SK-N-SH (cell line): ENCODE measurements around the gene CREB5. TPM values are rescaled to one million over a fixed set of nuclear protein-coding genes. Genes with fewer than 3 reads are reported as not detected.

Experiments
- CTCF ChIA-PET: fragments of 300-600, 350-600 bp; formaldehyde crosslinking; extraction: SDS; loops from one replicate; lab custom pipeline; 2021; lab: Yijun Ruan, JAX
- POLR2A ChIA-PET: fragments of 350-600 bp; sonication (Branson Sonifier 250); formaldehyde crosslinking; extraction: SDS; loops from one replicate; lab custom pipeline; 2020; ENCODE audit warnings: antibody characterized with exemption, inconsistent platforms; lab: Yijun Ruan, JAX
- DNase-seq: peaks from one replicate; pipeline ENCODE4 v3.0.0; 2012
- H2AFZ ChIP-seq: fragments of 200-600 bp; sonication (generic); 2 replicates; pipeline ENCODE4 v1.8.1; 2016; ENCODE audit warnings: antibody characterized with exemption, mild to moderate bottlenecking, low read depth
- H3F3A ChIP-seq: fragments of 200-600 bp; sonication (generic); replicated peaks from 2 replicates; pipeline ENCODE3; 2016; ENCODE audit warnings: antibody characterized with exemption, mild to moderate bottlenecking; ENCODE audit not compliant: insufficient read depth
- H3K27ac ChIP-seq, 2 experiments: fragments of 200-500 bp in 1 of 2; fragments of 200-600 bp in 1 of 2; sonication (Bioruptor generic) in 1 of 2; sonication (generic), shearing (Covaris generic) in 1 of 2; 2 replicates each; pipeline versions ENCODE4 v1.5.1 to v1.6.1; 2014 to 2016; ENCODE audit warnings: low read depth in 2 of 2, inconsistent platforms in 1 of 2, low read length in 1 of 2, mild to moderate bottlenecking in 1 of 2, mixed read lengths in 1 of 2
- H3K27me3 ChIP-seq: fragments of 200-600 bp; sonication (generic), shearing (Covaris generic); 2 replicates; pipeline ENCODE4 v1.6.1; 2016; ENCODE audit warnings: mixed run types; ENCODE audit not compliant: insufficient read depth
- H3K36me3 ChIP-seq, 2 experiments: fragments of 200-500 bp in 1 of 2; fragments of 200-600 bp in 1 of 2; sonication (Bioruptor generic) in 1 of 2; sonication (generic) in 1 of 2; replicated peaks in 1 of 2; 2 replicates each; pipeline versions ENCODE3 to v1.5.1; 2014 to 2016; ENCODE audit warnings: low read length in 1 of 2, mild to moderate bottlenecking in 1 of 2; ENCODE audit not compliant: insufficient read depth in 2 of 2, control insufficient read depth in 1 of 2
- H3K4me1 ChIP-seq, 2 experiments: fragments of 200-500 bp in 1 of 2; fragments of 200-600 bp in 1 of 2; sonication (Bioruptor generic) in 1 of 2; sonication (generic), shearing (Covaris generic) in 1 of 2; 2 replicates each; pipeline versions ENCODE4 v1.5.1 to v1.6.1; 2014 to 2016; ENCODE audit warnings: low read depth in 1 of 2, low read length in 1 of 2, mixed run types in 1 of 2; ENCODE audit not compliant: insufficient read depth in 2 of 2, control insufficient read depth in 1 of 2
- H3K4me2 ChIP-seq: fragments of 200-600 bp; sonication (generic), shearing (Covaris generic); 2 replicates; pipeline ENCODE4 v1.6.1; 2017; ENCODE audit warnings: mixed run types
- H3K4me3 ChIP-seq, 2 experiments: fragments of 200-500 bp in 1 of 2; fragments of 200-600 bp in 1 of 2; sonication (Bioruptor generic) in 1 of 2; sonication (generic), shearing (Covaris generic) in 1 of 2; 2 replicates each; pipeline versions ENCODE4 v1.5.1 to v1.8.1; 2014 to 2016; ENCODE audit warnings: low read depth in 2 of 2, inconsistent platforms in 1 of 2, low read length in 1 of 2, mild to moderate bottlenecking in 1 of 2, mixed read lengths in 1 of 2, moderate library complexity in 1 of 2
- H3K79me2 ChIP-seq: fragments of 200-600 bp; sonication (generic); 2 replicates; pipeline ENCODE4 v1.8.1; 2017; ENCODE audit warnings: mild to moderate bottlenecking; ENCODE audit not compliant: insufficient read depth
- H3K9ac ChIP-seq: fragments of 200-600 bp; sonication (generic); 2 replicates; pipeline ENCODE4 v1.6.1; 2017; ENCODE audit warnings: mixed run types
- H3K9me2 ChIP-seq: fragments of 200-600 bp; sonication (generic); 2 replicates; pipeline ENCODE4 v1.6.1; 2017; ENCODE audit warnings: mixed run types
- H3K9me3 ChIP-seq: fragments of 200-600 bp; sonication (generic); 2 replicates; pipeline ENCODE4 v1.6.1; 2017; ENCODE audit warnings: mixed run types, mild to moderate bottlenecking, moderate library complexity
- H4K20me1 ChIP-seq: fragments of 200-600 bp; sonication (generic); 2 replicates; pipeline ENCODE4 v1.6.1; 2017; ENCODE audit warnings: mild to moderate bottlenecking, mixed run types; ENCODE audit not compliant: insufficient read depth
- EZH2phosphoT487 ChIP-seq: fragments of 200-600 bp; sonication (generic); IDR thresholded peaks from 2 replicates; pipeline ENCODE4 v1.6.1; 2017; ENCODE audit warnings: low read depth, mixed run types, mild to moderate bottlenecking, antibody characterized with exemption, moderate library complexity, borderline replicate concordance
- FOSL2 ChIP-seq: IDR thresholded peaks from 2 replicates; pipeline ENCODE4 v1.4.0; 2012; ENCODE audit warnings: low read depth, mild to moderate bottlenecking, moderate library complexity, borderline replicate concordance
- FOXM1 ChIP-seq: IDR thresholded peaks from 2 replicates; pipeline ENCODE4 v1.4.0; 2012; ENCODE audit warnings: low read depth, mild to moderate bottlenecking
- JUND ChIP-seq: IDR thresholded peaks from 2 replicates; pipeline ENCODE4 v1.4.0; 2012
- MXI1 ChIP-seq: IDR thresholded peaks from 2 replicates; pipeline ENCODE4 v1.6.1; 2012; ENCODE audit warnings: mild to moderate bottlenecking, low read depth, low read length, improper control_type of control experiment
- NFIC ChIP-seq: IDR thresholded peaks from 2 replicates; pipeline ENCODE4 v1.4.0; 2012; ENCODE audit warnings: borderline replicate concordance
- RFX5 ChIP-seq: IDR thresholded peaks from 2 replicates; pipeline ENCODE4 v1.6.1; 2012; ENCODE audit warnings: mild to moderate bottlenecking, improper control_type of control experiment, low read length
- WGBS: methylation state at CpG from one replicate; pipeline ENCODE4 v1.1.6; 2017; ENCODE audit warnings: low lambda C conversion rate; 5-methylcytosine and 5-hydroxymethylcytosine counted together
- polyA plus RNA-seq, 3 experiments: library from polyadenylated mRNA; depleted of rRNA; stranded (reverse); fragments of >200 nt; gene quantifications; 2 replicates each; pipeline ENCODE4 v1.2.3, GENCODE V29; 2012
- TF ChIP-seq, protein P1 (sequence below): IDR thresholded peaks from 2 replicates; pipeline ENCODE4 v1.4.0; 2012; ENCODE audit warnings: low read depth, borderline replicate concordance
- TF ChIP-seq, protein P2 (sequence below): fragments of 150-350 bp; IDR thresholded peaks from 2 replicates; pipeline ENCODE4 v1.6.1; 2016; ENCODE audit warnings: mild to moderate bottlenecking, low read depth, low read length
- TF ChIP-seq, protein P3 (sequence below): fragments of 200-600 bp; sonication (generic); IDR thresholded peaks from 2 replicates; pipeline ENCODE4 v1.6.1; 2017; ENCODE audit warnings: antibody characterized with exemption, mild to moderate bottlenecking, moderate library complexity

The CREB5 gene
- polyA plus RNA-seq, 1 of the 3 experiments (the other 2 are of a cell fraction) = 19.3 TPM

DNA sequence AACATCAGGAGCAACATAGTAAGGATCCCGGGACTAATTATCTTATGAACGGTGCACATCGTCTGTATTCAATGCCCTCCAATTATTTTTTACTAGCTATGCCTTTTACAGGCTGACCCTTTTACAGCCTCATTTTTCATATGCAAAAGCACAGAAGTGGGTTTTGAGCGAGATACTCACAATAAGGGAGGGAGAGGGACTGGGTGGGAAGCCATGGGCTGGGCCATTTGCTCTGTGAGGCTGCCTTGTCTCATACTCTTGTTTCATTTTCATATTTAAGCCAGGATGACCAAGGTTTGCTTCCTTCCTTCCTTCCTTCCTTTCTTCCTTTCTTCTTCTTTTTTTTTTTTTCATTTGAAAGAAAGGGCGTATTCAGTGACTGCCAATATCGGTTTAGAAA is 286.5 kb downstream of the CREB5 start:
- WGBS = 96% methylated on average over 6 of the region's 6 CpGs
- H3K4me3 ChIP-seq = no peak overlapping the region
- no peaks in the 10 kb centered on the region for H3K9me3 ChIP-seq
- no peak overlapping the region for H3K9ac ChIP-seq
- peaks cover 7% of the 10 kb centered on the region for H3K79me2 ChIP-seq
- no peaks in the 10 kb centered on the region for H3K9me2 ChIP-seq
- H3K4me2 ChIP-seq = no peak overlapping the region
- H3K27me3 ChIP-seq = no peaks in the 10 kb centered on the region
- no peak overlapping the region for H2AFZ ChIP-seq
- H3F3A ChIP-seq = peaks cover 12% of the 10 kb centered on the region
- no peak for DNase-seq
- CTCF ChIA-PET = interaction anchor here (1.1 to 1.5 kb wide), 3 partner anchors 9 to 13 kb away, joined by 3 to 4 read pairs (median 3); no protein-coding TSS in a partner anchor
- no peak overlapping the region for H3K27ac ChIP-seq
- H3K36me3 ChIP-seq = no peaks in the 10 kb centered on the region
- TF ChIP-seq MXI1 (no peak), EZH2phosphoT487 (no peak)
- TF ChIP-seq, protein P1, sequence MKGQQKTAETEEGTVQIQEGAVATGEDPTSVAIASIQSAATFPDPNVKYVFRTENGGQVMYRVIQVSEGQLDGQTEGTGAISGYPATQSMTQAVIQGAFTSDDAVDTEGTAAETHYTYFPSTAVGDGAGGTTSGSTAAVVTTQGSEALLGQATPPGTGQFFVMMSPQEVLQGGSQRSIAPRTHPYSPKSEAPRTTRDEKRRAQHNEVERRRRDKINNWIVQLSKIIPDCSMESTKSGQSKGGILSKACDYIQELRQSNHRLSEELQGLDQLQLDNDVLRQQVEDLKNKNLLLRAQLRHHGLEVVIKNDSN = no peak
- peaks cover 14 to 20% of the 10 kb centered on the region in 2 experiments for H3K4me1 ChIP-seq
- POLR2A ChIA-PET = no interaction called here
- H4K20me1 ChIP-seq = no peaks in the 10 kb centered on the region

DNA sequence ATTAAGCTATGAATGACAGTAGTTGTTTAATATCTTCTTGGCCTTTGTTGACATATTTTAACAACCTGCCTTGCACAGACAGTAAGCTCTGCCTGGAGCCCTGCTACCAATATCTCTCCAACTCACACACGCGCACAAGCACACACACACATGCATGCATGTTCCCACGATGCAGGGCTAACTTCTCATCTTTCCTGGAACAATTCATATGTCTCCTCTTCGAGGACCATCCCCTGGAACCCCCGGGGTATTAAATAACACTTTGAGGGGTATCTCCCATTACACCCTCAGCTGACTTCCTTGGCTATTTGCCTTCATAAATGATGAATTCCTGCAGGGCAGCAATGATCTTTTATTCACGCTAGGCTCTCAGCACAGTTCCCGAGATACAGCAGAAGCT is 287.8 kb downstream of the CREB5 start:
- Histone ChIP-seq H3F3A (peaks cover 12% of the 10 kb centered on the region), H4K20me1 (no peaks in the 10 kb centered on the region), H3K9me2 (no peaks in the 10 kb centered on the region), H3K36me3 (no peaks in the 10 kb centered on the region), H2AFZ (no peak overlapping the region; the same call in 1 of the 2 replicates), H3K4me2 (0 out of 2 replicates have a peak overlapping the region, but pooled peaks have one; percentile 10), H3K27me3 (no peaks in the 10 kb centered on the region), H3K4me1 (peaks cover 14 to 20% of the 10 kb centered on the region in 2 experiments), H3K9me3 (no peaks in the 10 kb centered on the region), H3K27ac (peak overlapping the region in 1 of 2 experiments; percentile 61; a peak in 2 of 4 replicates), H3K4me3 (no peak overlapping the region), H3K9ac (peak overlapping the region; percentile 9; the same call in 1 of the 2 replicates), H3K79me2 (peaks cover 7% of the 10 kb centered on the region)
- DNase-seq = no peak
- CTCF ChIA-PET = interaction anchor here (0.7 to 1.4 kb wide), 4 partner anchors 9 to 154 kb away, joined by 3 to 5 read pairs (median 3); no protein-coding TSS in a partner anchor
- 78% methylated on average over 7 of the region's 7 CpGs for WGBS
- POLR2A ChIA-PET = no interaction called here
- TF ChIP-seq, protein P2, sequence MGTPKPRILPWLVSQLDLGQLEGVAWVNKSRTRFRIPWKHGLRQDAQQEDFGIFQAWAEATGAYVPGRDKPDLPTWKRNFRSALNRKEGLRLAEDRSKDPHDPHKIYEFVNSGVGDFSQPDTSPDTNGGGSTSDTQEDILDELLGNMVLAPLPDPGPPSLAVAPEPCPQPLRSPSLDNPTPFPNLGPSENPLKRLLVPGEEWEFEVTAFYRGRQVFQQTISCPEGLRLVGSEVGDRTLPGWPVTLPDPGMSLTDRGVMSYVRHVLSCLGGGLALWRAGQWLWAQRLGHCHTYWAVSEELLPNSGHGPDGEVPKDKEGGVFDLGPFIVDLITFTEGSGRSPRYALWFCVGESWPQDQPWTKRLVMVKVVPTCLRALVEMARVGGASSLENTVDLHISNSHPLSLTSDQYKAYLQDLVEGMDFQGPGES = no peak
- TF ChIP-seq FOXM1 = no peak

DNA sequence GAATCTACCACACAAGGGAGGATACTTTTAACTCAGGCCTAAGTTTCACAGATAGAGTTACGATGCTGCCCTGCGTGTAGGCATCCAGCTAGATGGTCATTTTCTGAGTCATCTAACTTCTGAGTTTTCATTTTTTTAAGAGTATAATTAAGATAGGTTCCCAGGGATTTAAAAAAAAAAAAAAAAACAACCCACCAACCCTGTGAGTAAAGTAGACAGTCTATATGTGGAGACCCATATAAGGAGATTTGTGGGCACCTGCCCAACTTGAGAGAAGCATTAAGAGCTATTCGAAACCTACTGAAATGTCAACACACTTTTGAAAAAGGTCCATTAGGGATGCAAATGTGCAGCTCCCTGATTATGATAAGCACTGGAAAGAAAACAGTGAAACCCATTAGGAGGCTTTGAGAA is 288.5 kb downstream of the CREB5 start:
- Histone ChIP-seq H3F3A (peaks cover 12% of the 10 kb centered on the region), H3K27ac (peak overlapping the region in 1 of 2 experiments; percentile 61; a peak in 3 of 4 replicates), H3K9me3 (no peaks in the 10 kb centered on the region), H3K4me1 (peaks cover 14 to 15% of the 10 kb centered on the region in 2 experiments), H3K27me3 (no peaks in the 10 kb centered on the region), H3K9me2 (no peaks in the 10 kb centered on the region), H3K9ac (peak overlapping the region; percentile 9; the same call in 1 of the 2 replicates), H4K20me1 (no peaks in the 10 kb centered on the region), H3K79me2 (peaks cover 7% of the 10 kb centered on the region), H3K4me2 (peak overlapping the region; percentile 10; the same call in 1 of the 2 replicates), H2AFZ (no peak overlapping the region; the same call in 1 of the 2 replicates), H3K4me3 (no peak overlapping the region), H3K36me3 (no peaks in the 10 kb centered on the region)
- no peak for DNase-seq
- CTCF ChIA-PET = interaction anchor here (1.2 to 1.4 kb wide), 3 partner anchors 9 to 153 kb away, joined by 3 to 5 read pairs (median 3); no protein-coding TSS in a partner anchor
- WGBS = 47% methylated on average over 3 of the region's 3 CpGs
- POLR2A ChIA-PET = interaction anchor here (0.6 kb wide), 1 partner anchor 12 kb away, joined by 3 read pairs; no protein-coding TSS in a partner anchor
- TF ChIP-seq JUND (0 out of 2 replicates have a peak, but pooled peaks have one; percentile 21), RFX5 (no peak), FOSL2 (peak; percentile 37), NFIC (no peak; the same call in 1 of the 2 replicates)
- TF ChIP-seq, protein P3, sequence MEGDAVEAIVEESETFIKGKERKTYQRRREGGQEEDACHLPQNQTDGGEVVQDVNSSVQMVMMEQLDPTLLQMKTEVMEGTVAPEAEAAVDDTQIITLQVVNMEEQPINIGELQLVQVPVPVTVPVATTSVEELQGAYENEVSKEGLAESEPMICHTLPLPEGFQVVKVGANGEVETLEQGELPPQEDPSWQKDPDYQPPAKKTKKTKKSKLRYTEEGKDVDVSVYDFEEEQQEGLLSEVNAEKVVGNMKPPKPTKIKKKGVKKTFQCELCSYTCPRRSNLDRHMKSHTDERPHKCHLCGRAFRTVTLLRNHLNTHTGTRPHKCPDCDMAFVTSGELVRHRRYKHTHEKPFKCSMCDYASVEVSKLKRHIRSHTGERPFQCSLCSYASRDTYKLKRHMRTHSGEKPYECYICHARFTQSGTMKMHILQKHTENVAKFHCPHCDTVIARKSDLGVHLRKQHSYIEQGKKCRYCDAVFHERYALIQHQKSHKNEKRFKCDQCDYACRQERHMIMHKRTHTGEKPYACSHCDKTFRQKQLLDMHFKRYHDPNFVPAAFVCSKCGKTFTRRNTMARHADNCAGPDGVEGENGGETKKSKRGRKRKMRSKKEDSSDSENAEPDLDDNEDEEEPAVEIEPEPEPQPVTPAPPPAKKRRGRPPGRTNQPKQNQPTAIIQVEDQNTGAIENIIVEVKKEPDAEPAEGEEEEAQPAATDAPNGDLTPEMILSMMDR = no peak
